Skeletal muscle tissue (tissue), 5 donors: Measurements from ENCODE around the gene SEMA4D. TPM values are rescaled to one million over a fixed set of nuclear protein-coding genes. Genes with fewer than 3 reads are reported as not detected.

ENCODE experiments used
- H3K27ac ChIP-seq: one replicate; pipeline ENCODE4 v1.7.0; 2013; ENCODE audit warnings: mild to moderate bottlenecking, low read depth, low read length, inconsistent platforms
- H3K27me3 ChIP-seq, 3 donors: one replicate each; pipeline ENCODE4 v1.7.0; 2013; ENCODE audit warnings: low read length in 3 of 3; ENCODE audit not compliant: control insufficient read depth in 3 of 3, insufficient read depth in 3 of 3
- H3K36me3 ChIP-seq, 3 donors: one replicate each; pipeline ENCODE4 v1.7.0; 2013; ENCODE audit warnings: low read length in 3 of 3; ENCODE audit not compliant: control insufficient read depth in 3 of 3, insufficient read depth in 3 of 3
- H3K4me1 ChIP-seq, 3 donors: one replicate each; pipeline ENCODE4 v1.7.0; 2013; ENCODE audit warnings: low read length in 3 of 3, mild to moderate bottlenecking in 3 of 3; ENCODE audit not compliant: control insufficient read depth in 3 of 3, insufficient read depth in 3 of 3
- H3K4me3 ChIP-seq, 3 donors: one replicate each; pipeline ENCODE4 v1.7.0; 2013; ENCODE audit warnings: low read length in 3 of 3
- H3K9ac ChIP-seq, 3 donors: one replicate each; pipeline ENCODE4 v1.7.0; 2013; ENCODE audit warnings: low read length in 3 of 3, mild to moderate bottlenecking in 3 of 3, moderate library complexity in 2 of 3, low read depth in 1 of 3
- H3K9me3 ChIP-seq, 3 donors: one replicate each; pipeline ENCODE4 v1.7.0; 2013; ENCODE audit warnings: low read length in 3 of 3; ENCODE audit not compliant: control insufficient read depth in 3 of 3
- small RNA-seq: library from RNA; depleted of rRNA; stranded (forward); fragments of <200 nt; gene quantifications from one replicate; pipeline ENCODE3, GENCODE V24; 2014
- total RNA-seq: library from RNA; depleted of rRNA; stranded (reverse); fragments of >200 nt; gene quantifications from one replicate; pipeline ENCODE4 v1.2.3, GENCODE V29; 2014
- donor health status: Osteomylitis.

Gene SEMA4D
- total RNA-seq, 1 donor from 2014 or later = 14.6 TPM

GRCh38 chr9:89313842-89314241, 184.1 kb downstream of the SEMA4D start:
- Histone ChIP-seq H3K9ac (no peak overlapping the region), H3K36me3 (no peaks in the 10 kb centered on the region), H3K4me3 (no peak overlapping the region), H3K27ac (no peak overlapping the region), H3K4me1 (peaks cover 16 to 36% (median 22%) of the 10 kb centered on the region in 3 donors), H3K27me3 (peaks cover 0 to 9% (median 0%) of the 10 kb centered on the region in 3 donors), H3K9me3 (no peaks in the 10 kb centered on the region)

- H3K4me1 ChIP-seq = peaks cover 14 to 28% (median 16%) of the 10 kb centered on the region in 3 donors
- H3K9ac ChIP-seq = peak overlapping the region in 1 of 3 donors; percentile 28
- H3K36me3 ChIP-seq = peaks cover 0 to 3% (median 0%) of the 10 kb centered on the region in 3 donors
- no peak overlapping the region for H3K27ac ChIP-seq
- peaks cover 0 to 9% (median 0%) of the 10 kb centered on the region in 3 donors for H3K27me3 ChIP-seq
- no peaks in the 10 kb centered on the region for H3K9me3 ChIP-seq
- no peak overlapping the region for H3K4me3 ChIP-seq
These were observed 185.7 kb downstream of the SEMA4D start for GRCh38 chr9:89312222-89312571.

GRCh38 chr9:89311346-89312221, 186.3 kb downstream of the SEMA4D start:
- Histone ChIP-seq H3K4me1 (peaks cover 14 to 27% (median 16%) of the 10 kb centered on the region in 3 donors), H3K27ac (no peak overlapping the region), H3K27me3 (peaks cover 0 to 9% (median 0%) of the 10 kb centered on the region in 3 donors), H3K36me3 (peaks cover 0 to 3% (median 0%) of the 10 kb centered on the region in 3 donors), H3K4me3 (peak overlapping the region; percentile 71 to 72 (median 71)), H3K9me3 (no peaks in the 10 kb centered on the region), H3K9ac (peak overlapping the region; percentile 28 to 64 (median 51))

Small RNA genes lying within 50 kb of the gene (small RNA-seq; reads per million reads assigned to genes)
- gene MIR3153 = not detected

Other genes starting within 250 kb of the SEMA4D start
- 25.6 TPM for gene CKS2, start 186.9 kb downstream of the SEMA4D start, total RNA-seq
- gene SECISBP2, start 179.6 kb downstream of the SEMA4D start, total RNA-seq = 42.8 TPM
- 2.1 TPM for gene GADD45G, start 106.9 kb upstream of the SEMA4D start, total RNA-seq